HepG2 (cell line): ENCODE results near the gene CCDC97. TPM values are rescaled to one million over a fixed set of nuclear protein-coding genes. Genes with fewer than 3 reads are reported as not detected.

Experiments
- AKAP8 ChIP-seq: sonication (generic); formaldehyde crosslinking; IDR thresholded peaks from 2 replicates; pipeline ENCODE4 v1.5.1; 2020; ENCODE audit warnings: mild to moderate bottlenecking, missing genetic modification reagents
- CBX5 ChIP-seq: sonication (generic); formaldehyde crosslinking; IDR thresholded peaks from 2 replicates; pipeline ENCODE4 v1.4.0; 2020; ENCODE audit warnings: missing genetic modification reagents, borderline replicate concordance
- E2F2 ChIP-seq: sonication (generic); formaldehyde crosslinking; IDR thresholded peaks from 2 replicates; pipeline ENCODE4 v1.4.0; 2020; ENCODE audit warnings: missing genetic modification reagents, borderline replicate concordance
- FOXO4 ChIP-seq: sonication (generic); formaldehyde crosslinking; conservative IDR thresholded peaks from 2 replicates; pipeline ENCODE4 v1.8.1; 2023; ENCODE audit warnings: missing genetic modification reagents
- HNRNPK ChIP-seq: fragments of 200-400 bp; formaldehyde crosslinking; IDR thresholded peaks from 2 replicates; pipeline ENCODE4 v1.6.1; 2018; ENCODE audit warnings: low read length, low read depth, moderate library complexity, mild to moderate bottlenecking; ENCODE audit not compliant: poor library complexity, severe bottlenecking
- JUND ChIP-seq: sonication (generic); formaldehyde crosslinking; IDR thresholded peaks from 2 replicates; pipeline ENCODE4 v1.8.0; 2022; ENCODE audit warnings: mild to moderate bottlenecking, missing genetic modification reagents
- MBNL3 ChIP-seq: fragments of 250-450 bp; sonication (Bioruptor Pico); conservative IDR thresholded peaks from 2 replicates; pipeline ENCODE4 v1.8.0; 2022; ENCODE audit warnings: mild to moderate bottlenecking, inconsistent platforms
- MYPOP ChIP-seq: sonication (generic); formaldehyde crosslinking; IDR thresholded peaks from 2 replicates; pipeline ENCODE4 v1.8.1; 2023; ENCODE audit warnings: mild to moderate bottlenecking, moderate library complexity, missing genetic modification reagents
- NR3C1 ChIP-seq: sonication (generic); formaldehyde crosslinking; IDR thresholded peaks from 2 replicates; pipeline ENCODE4 v1.4.0; 2020; ENCODE audit warnings: missing genetic modification reagents
- POLR2AphosphoS2 ChIP-seq: IDR thresholded peaks from 2 replicates; pipeline ENCODE4 v1.6.1; 2011; ENCODE audit warnings: low read depth, low read length, improper control_type of control experiment
- SNRNP70 ChIP-seq: fragments of 200-400 bp; formaldehyde crosslinking; IDR thresholded peaks from 2 replicates; pipeline ENCODE4 v1.6.1; 2017; ENCODE audit warnings: mild to moderate bottlenecking, low read depth, low read length, moderate library complexity
- YEATS2 ChIP-seq: sonication (generic); formaldehyde crosslinking; IDR thresholded peaks from 2 replicates; pipeline ENCODE4 v1.4.0; 2020; ENCODE audit warnings: missing genetic modification reagents, borderline replicate concordance
- ZBTB49 ChIP-seq: sonication (generic); formaldehyde crosslinking; IDR thresholded peaks from 2 replicates; pipeline ENCODE4 v1.4.0; 2020; ENCODE audit warnings: missing genetic modification reagents, borderline replicate concordance
- ZNF567 ChIP-seq: sonication (generic); formaldehyde crosslinking; IDR thresholded peaks from 2 replicates; pipeline ENCODE4 v1.8.1; 2023; ENCODE audit warnings: mild to moderate bottlenecking, missing genetic modification reagents, borderline replicate concordance
- ZNF609 ChIP-seq: sonication (generic); formaldehyde crosslinking; IDR thresholded peaks from 2 replicates; pipeline ENCODE4 v1.4.0; 2020; ENCODE audit warnings: mild to moderate bottlenecking, missing genetic modification reagents, borderline replicate concordance
- ZNF792 ChIP-seq: IDR thresholded peaks from 2 replicates; pipeline ENCODE4 v1.6.1; 2016
- ZSCAN12 ChIP-seq: sonication (generic); formaldehyde crosslinking; IDR thresholded peaks from 2 replicates; pipeline ENCODE4 v1.9.0; 2021; ENCODE audit warnings: mild to moderate bottlenecking, missing genetic modification reagents
- ZSCAN25 ChIP-seq: sonication (generic); formaldehyde crosslinking; IDR thresholded peaks from 2 replicates; pipeline ENCODE4 v1.8.0; 2022; ENCODE audit warnings: mild to moderate bottlenecking, missing genetic modification reagents
- polyA plus RNA-seq, 8 experiments: library from polyadenylated mRNA; depleted of rRNA in 3 of 8; stranded (reverse) in 7 of 8; unstranded in 1 of 8; fragments of >200 nt; fragmentation: Illumina TruSeq in 4 of 8; extraction: Trizol in 4 of 8; gene quantifications; 2 replicates each; pipeline versions ENCODE4 v1.2.1 to v1.2.3, GENCODE V29; 2011 to 2016; ENCODE audit warnings: low read depth in 4 of 8, missing spikeins in 1 of 8, mixed read lengths in 1 of 8; ENCODE audit not compliant: insufficient read depth in 1 of 8
- total RNA-seq, 5 experiments: library from RNA; depleted of rRNA; stranded (reverse); fragments of >200 nt; fragmentation: Illumina TruSeq; extraction: Trizol; gene quantifications; 2 replicates each; pipeline ENCODE4 v1.2.3, GENCODE V29; 2016; ENCODE audit warnings: low read depth in 1 of 5

The CCDC97 gene
- total and polyA plus RNA-seq, 2 of the 13 experiments (the other 11 are each of a cell fraction or from before 2014, with no cell fraction given), result 6.2 to 7.3 TPM

GRCh38 chr19:41308450-41309179 lies 1.4 kb upstream of the CCDC97 start (continued):
- no peak for TF ChIP-seq ZSCAN12 (CRISPR knock-in tag)
- no peak for TF ChIP-seq HNRNPK
- TF ChIP-seq POLR2AphosphoS2, result no peak
- TF ChIP-seq NR3C1 (CRISPR knock-in tag), result no peak
- no peak for TF ChIP-seq SNRNP70
- TF ChIP-seq ZBTB49, result no peak
- no peak for TF ChIP-seq JUND
- no peak for TF ChIP-seq YEATS2 (CRISPR knock-in tag)
- TF ChIP-seq ZNF792, result no peak
- TF ChIP-seq ZNF567, result no peak
- TF ChIP-seq CBX5 (CRISPR knock-in tag), result no peak
- TF ChIP-seq ZSCAN25 (CRISPR knock-in tag), result no peak
- no peak for TF ChIP-seq AKAP8 (CRISPR knock-in tag)
- no peak for TF ChIP-seq MBNL3 (CRISPR knock-in tag)
- TF ChIP-seq FOXO4, result no peak
- no peak for TF ChIP-seq E2F2 (CRISPR knock-in tag)
- TF ChIP-seq ZNF609 (CRISPR knock-in tag), result no peak
- no peak for TF ChIP-seq MYPOP (CRISPR knock-in tag)
